HepG2 (cell line): ENCODE results near the gene SYTL1.

Experiments used
- EHMT2 ChIP-seq: fragments of 200-600 bp; sonication (generic); IDR thresholded peaks from 2 replicates; pipeline ENCODE4 v1.7.0; 2017; ENCODE audit warnings: antibody characterized with exemption, low read depth, low read length, borderline replicate concordance
- MEF2D ChIP-seq: sonication (generic); formaldehyde crosslinking; IDR thresholded peaks from 2 replicates; pipeline ENCODE4 v1.5.1; 2020; ENCODE audit warnings: mild to moderate bottlenecking, missing genetic modification reagents

- TF ChIP-seq MEF2D, result no peak
- TF ChIP-seq EHMT2, result no peak
Observed at GRCh38 chr1:27342391-27342777, 562 bp downstream of the SYTL1 start.
